T-helper 1 cell (primary cell): ENCODE measurements around the gene TIMM13.
"Not testable (repeated sequence)": the region's sequence is repeated elsewhere in the genome, so short reads cannot be mapped to it uniquely, and the experiment has no call there.

Source experiments
- DNase-seq, 5 donors: peaks; one replicate each; pipeline ENCODE4 v3.0.0-alpha.2; 2012 to 2020

TIMM13 gene

GRCh38 chr19:2429917-2430535 lies 2.6 kb upstream of the TIMM13 start:
- no peak for DNase-seq

DNA sequence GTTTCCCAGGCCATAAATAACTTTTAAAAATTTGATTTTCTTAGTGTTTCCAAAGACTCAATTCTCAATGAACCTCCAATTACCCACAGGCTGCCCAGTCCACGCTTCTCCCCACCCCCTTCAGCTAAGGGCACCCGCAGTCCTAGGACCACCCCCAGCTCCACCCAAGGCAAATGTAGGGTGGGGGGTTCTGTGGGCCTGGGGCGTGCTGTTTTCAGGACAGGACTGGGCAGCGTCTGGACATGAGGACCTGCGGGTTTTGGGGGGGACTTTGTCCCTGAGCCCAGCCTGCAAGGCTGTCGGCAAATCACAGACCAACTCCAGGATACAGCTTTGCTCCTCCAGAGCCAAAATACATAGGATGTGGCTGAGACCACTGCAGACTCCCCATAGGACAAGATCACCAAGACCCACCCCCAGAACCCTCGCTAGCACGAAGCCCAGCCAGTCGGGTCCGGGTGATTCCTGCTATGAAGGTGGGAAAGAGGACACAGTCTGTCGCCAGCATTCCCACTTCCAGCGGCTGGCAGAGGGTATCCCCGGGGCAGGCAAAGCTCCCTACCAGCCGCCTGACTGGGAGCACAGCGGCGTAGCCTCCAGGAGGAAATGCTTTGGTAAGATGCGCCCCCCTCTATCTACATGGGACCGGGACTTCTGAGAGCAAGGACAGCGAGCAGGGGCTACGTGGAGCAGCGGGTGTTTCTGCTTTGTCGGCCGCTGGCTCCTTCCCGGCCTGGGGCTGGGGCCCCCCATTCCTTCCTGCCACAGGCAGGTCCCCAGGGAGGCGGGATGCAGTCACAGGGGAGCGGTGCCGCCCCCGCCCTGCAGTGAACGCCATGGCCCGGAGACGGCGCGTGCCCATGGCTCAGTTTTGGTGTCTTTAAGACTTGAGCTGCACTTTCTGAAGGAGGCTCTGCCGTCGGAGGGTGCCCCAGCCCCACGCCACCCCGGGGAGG lies 1.6 kb upstream of the TIMM13 start:
- no peak for DNase-seq

- no peak for DNase-seq
These were observed 920 bp upstream of the TIMM13 start for GRCh38 chr19:2428321-2428690.

- peak in 1 of 5 donors; percentile 43 for DNase-seq
These were observed 566 bp downstream of the TIMM13 start for GRCh38 chr19:2426611-2427428.

- DNase-seq, result no peak
These were observed 1.5 kb downstream of the TIMM13 start for GRCh38 chr19:2425622-2426581.

GRCh38 chr19:2424686-2425621 lies 2.4 kb downstream of the TIMM13 start:
- no peak for DNase-seq

GRCh38 chr19:2423915-2424685 lies 3.3 kb downstream of the TIMM13 start:
- DNase-seq, result no peak

GRCh38 chr19:2423071-2423914 lies 4.1 kb downstream of the TIMM13 start:
- DNase-seq, result no peak

DNA sequence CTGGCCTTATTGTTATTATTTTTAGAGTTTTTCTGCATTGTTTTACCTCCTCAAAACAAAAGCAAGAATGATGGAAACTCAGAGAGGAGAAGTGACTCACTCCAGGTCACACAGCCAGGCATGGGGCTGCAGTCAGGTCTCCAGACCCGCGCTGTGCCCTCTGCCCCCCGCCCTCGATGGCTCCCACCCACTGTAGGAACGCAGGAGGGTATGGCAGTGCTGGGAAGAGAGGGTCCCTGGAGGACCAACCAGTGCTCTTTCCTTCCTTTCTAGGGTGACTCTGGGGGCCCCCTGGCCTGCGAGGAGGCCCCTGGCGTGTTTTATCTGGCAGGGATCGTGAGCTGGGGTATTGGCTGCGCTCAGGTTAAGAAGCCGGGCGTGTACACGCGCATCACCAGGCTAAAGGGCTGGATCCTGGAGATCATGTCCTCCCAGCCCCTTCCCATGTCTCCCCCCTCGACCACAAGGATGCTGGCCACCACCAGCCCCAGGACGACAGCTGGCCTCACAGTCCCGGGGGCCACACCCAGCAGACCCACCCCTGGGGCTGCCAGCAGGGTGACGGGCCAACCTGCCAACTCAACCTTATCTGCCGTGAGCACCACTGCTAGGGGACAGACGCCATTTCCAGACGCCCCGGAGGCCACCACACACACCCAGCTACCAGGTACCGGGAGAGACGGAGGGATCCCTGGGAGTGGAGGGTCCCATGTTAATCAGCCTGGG lies 5.6 kb downstream of the TIMM13 start:
- no peak for DNase-seq

DNA sequence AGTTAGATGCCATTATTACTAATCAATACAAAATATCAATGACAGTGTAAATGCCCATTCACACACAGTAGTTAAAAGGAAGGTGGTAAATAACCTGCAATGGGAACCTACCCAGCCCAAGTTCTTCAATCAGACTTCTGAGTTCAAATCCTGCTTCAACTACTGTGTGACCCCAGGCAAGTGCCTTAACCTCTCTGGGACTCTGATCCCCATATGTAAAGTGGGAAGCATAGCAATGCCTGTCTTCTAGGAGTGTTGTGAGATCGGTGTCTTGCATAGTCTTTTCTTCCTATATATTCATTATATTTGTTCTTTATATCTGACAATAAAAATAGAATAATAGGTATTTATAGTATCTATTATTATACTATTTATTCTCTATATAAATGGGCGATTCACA lies 6.9 kb downstream of the TIMM13 start:
- no peak for DNase-seq

DNA sequence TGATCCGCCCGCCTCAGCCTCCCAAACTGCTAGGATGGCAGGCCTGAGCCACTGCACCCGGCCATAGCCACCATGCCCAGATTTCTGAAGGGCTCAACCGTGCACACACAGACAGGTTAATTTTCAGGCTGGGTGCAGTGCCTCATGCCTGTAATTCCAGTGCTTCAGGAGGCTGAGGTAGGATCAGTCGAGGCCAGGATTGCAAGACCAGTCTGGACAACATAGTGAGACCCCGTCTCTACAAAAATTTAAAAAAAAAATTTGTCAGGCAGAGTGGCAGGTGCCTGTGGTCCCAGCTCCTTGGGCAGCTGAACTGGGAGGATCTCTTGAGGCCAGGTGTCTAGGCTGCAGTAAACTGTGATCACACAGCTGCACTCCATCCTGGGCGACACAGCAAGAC lies 7.6 kb downstream of the TIMM13 start:
- no peak for DNase-seq

DNA sequence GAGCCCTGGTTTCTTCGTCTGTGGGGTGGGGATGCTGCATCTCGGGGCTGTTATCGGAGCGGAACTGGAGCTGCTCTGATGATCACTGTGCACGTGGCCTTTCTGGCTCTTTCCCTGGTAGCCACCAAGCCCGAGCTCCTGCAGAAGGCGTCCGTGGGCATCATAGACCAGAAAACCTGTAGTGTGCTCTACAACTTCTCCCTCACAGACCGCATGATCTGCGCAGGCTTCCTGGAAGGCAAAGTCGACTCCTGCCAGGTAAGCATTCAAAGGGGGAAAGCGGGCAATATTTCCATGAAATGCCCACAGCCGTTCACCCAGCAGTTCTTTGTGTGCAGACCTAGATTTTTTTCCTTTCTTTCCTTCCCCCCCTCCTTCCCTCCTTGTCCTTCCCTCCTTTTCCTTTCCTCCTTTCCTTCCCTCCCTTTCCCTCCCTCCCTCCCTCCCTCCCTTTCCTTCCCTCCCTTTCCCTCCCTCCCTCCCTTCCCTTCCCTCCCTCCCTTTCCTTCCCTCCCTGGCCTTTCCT lies 9.4 kb downstream of the TIMM13 start:
- DNase-seq, result no peak

DNA sequence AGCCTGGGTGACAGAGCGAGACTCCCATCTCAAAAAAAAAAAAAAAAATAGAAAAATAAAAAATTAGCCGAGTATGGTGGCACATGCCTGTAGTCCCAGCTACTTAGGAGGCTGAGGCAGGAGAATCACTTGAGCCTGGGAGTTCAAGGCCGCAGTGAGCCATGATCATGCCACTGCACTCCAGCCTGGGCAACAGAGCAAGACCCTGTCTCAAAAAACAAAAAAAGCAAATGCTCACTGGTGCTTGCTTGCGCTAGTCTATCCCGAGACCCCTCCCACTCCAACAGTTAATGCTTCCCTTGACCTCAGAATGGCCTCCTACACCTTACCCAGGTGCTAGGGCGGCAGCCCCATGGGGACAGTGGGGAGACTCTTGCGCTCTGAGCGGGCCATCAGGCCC lies 9.9 kb downstream of the TIMM13 start:
- DNase-seq, result not testable (repeated sequence)

- no peak for DNase-seq
These were observed 10.9 kb downstream of the TIMM13 start for GRCh38 chr19:2416321-2417097.

DNA sequence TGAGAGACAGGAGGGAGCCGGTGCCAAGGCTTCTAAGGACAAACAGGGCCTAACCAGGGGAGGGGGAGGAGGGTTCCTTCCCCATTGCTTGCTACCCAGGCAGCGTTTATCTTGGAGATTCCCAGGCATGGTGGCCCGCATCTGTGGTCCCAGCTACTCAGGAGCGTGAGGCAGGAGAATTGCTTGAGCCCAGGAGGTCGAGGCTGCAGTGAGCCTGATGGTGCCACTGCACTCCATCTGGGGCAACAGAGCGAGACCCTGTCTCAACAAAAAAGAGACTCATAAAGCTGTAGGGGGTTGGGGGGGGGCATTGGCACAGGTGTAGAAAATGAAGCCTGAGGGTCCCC lies 11.4 kb downstream of the TIMM13 start:
- DNase-seq, result no peak

DNA sequence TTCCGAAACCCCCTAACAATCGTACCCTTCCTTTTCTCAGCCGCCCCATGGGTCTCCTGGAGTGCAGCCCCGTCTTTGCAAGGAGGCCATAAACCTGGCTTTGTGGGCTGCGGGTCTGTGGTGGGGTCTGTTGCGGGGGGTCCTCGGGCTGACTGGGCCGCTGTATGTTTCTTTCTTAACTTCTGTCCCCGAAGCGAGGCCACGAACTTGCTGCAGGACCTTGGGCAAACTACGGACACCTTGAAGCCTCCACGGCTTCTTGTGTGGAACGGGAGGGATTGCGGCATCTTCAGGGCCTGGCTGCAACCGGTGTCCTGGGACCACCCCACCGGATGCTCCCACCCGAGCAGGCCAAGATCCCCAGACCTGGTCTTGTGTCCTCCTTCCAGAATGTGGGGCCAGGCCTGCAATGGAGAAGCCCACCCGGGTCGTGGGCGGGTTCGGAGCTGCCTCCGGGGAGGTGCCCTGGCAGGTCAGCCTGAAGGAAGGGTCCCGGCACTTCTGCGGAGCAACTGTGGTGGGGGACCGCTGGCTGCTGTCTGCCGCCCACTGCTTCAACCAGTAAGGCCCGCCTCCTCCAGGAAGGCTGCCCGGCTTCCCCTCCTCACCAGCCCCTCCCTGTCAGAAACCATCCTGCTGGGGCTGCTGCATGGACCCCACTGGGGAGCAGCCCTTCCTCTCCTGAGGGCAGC lies 12.0 kb downstream of the TIMM13 start:
- no peak for DNase-seq

DNA sequence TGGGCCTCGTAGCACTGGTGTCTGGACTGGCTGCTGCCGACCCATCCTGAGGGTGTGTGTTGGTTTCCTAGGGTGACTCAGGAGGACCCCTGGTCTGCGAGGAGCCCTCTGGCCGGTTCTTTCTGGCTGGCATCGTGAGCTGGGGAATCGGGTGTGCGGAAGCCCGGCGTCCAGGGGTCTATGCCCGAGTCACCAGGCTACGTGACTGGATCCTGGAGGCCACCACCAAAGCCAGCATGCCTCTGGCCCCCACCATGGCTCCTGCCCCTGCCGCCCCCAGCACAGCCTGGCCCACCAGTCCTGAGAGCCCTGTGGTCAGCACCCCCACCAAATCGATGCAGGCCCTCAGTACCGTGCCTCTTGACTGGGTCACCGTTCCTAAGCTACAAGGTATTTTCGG lies 13.8 kb downstream of the TIMM13 start:
- no peak for DNase-seq
